T-helper 2 cell (primary cell): ENCODE results near the gene PDGFA.

Experiments
- DNase-seq, 5 experiments: peaks; one replicate each; pipeline versions ENCODE4 v3.0.0 to v3.0.0-alpha.2; 2012 to 2022

Gene PDGFA

DNA sequence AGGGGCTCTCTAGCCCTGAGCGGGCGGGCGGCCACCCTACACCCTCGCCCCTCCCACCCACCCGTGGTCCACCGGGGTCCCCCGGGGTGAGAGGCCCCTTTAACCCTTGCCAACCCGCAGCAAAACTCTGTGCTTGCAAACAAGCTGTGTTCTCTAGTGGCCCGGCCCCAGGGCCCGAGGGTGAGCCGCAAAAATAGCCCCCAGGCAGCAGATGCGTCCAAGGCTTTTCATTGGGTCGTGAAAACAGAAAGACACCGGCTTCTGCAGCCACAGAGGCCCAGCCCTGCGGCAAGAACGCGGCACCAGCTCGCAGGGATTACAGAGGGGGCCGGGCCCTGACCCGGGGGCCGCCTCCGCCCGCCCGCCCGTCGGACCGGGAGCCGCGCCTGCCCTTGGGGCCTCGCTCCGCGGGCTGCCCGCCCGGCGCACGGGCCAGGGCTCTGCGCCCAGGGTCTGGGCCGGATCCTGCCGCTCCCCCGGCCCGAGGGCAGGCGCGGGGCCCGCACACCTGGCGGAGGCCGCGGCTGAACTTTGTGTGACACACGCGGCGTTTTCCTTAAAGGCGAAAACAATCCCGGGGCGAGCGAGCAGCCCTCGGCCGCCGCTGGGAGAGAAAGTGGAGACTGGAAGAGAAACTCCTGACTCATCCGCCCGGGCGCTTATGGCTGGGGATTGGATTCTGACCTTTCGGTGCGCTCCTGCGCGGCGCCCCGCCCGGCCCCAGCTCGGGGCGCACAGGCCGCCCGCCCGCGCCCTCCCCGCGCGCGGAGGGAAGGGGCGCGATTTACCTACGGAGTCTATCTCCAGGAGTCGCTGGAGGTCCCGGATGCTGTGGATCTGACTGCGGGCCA lies 2.8 kb downstream of the PDGFA start:
- no peak for DNase-seq

- no peak for DNase-seq
These were observed 3.4 kb downstream of the PDGFA start for GRCh38 chr7:516216-516605.

DNA sequence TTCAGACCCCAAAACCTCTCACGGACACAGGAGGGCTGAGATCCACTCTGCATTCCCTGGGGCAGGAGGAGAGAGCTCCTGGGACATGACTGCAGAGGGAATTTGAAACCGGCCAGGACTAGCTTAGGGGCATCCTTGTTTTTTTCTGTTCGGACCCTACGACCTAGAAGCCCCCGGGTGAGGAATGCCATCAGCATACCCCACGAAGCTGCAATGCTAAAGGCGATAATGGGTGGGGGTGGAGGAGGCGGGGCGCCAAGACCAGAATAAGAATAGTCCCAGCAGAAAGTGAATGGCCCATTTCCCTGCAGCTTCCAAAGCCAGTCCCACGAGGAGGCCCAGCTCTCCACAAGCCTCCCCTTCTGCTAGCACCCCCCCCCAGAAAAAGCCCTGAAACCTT lies 4.0 kb downstream of the PDGFA start:
- DNase-seq = no peak

DNA sequence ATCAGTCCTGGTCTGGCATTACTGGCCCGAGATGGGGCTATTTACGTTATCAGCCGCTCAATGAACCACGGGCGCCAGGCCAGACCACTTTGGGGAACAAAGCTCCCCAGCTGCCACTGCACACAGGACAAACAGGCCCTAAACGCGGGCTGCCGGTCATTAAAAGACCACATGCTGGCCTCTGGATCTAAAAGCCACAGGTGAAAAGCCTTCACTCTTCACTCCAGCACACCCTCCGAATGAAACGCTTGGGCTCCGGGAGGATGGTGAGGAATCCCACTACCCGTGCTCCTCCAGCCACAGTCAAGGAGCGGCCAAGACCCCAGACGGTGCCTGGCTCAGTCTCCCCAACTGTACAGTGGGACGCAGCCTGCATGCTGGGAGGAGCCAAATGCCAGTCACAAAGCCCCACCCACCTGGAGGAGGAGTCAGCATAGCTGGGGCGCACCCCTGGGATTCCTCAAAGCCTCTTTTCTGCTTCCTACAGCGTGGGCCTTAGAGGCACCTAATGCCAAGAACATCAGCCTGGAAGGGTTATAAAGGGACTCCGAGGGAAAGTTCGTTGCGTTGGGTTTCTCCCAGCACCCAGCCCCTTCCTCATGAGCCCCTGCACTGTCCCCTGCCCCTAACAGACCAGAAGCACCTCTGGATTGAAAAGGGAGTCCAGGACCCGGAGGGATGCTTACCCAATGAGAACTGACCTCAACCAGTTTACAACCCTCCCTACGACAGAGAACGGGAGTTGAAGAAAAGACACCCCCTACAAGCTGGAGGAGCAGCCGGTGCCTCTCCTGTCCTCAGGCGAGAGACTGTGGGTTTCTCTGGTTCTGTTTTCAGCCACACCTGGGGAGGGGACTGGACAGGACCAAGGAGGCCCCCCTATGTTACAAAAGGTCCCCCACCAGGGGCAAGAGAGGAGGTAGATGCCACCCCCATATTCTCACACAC lies 4.7 kb downstream of the PDGFA start:
- DNase-seq = no peak

DNA sequence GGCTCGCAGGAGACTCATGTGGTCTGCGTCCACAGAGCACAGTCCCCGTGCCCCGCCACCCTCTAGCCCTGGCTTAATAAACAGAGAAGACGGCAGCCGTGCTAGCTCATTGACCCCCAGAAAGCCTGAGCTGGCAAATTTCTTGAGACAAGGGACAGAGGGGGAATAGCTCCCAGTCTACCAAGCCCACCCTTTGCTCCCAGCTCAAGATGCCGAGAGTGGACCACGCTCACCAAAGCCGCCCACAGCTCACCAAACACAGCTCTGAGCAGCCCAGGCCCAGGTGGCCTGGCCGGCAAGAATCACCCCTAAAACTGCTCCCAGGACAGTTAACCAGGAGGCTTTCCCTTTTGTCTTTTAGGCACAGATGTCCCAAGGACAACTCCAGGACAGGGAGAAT lies 5.4 kb downstream of the PDGFA start:
- no peak for DNase-seq

- DNase-seq = no peak
These were observed 6.0 kb downstream of the PDGFA start for GRCh38 chr7:513521-514166.

- no peak for DNase-seq
These were observed 6.9 kb downstream of the PDGFA start for GRCh38 chr7:512541-513311.

DNA sequence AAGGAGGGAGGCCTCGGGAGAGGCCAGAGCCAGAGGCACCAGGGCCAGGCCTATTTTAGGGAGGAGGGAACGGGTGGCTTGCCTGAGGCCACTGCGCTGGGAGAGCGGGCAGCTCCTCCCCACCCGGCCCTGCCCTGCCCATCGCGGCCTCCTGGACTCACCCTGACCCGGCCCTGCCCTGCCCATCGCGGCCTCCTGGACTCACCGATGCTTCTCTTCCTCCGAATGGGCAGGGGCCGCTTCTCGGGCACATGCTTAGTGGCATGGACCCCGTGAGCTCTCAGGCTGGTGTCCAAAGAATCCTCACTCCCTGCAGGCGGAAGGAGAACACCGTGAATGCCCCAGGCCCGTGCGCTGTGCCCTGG lies 7.5 kb downstream of the PDGFA start:
- DNase-seq = no peak

- DNase-seq = no peak
These were observed 8.0 kb downstream of the PDGFA start for GRCh38 chr7:511476-512145.

- DNase-seq = no peak
These were observed 8.8 kb downstream of the PDGFA start for GRCh38 chr7:510782-511281.

DNA sequence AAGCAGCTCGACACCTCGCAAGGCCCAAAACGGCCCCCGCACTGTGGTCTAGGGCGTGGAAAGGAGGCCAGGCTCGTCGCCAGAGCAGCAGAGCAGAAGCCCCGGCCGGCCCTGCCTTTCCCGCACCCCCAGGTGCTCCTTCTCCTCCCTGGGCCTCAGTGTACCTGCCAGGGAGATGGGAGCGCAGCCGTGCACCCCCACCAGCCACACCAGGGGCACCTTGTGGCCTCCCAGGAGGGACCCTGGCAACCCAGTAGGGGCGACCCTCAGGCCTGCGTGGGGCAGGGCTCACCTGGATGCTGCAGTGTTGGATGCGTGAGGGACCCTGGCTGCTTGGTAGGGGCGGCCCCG lies 9.5 kb downstream of the PDGFA start:
- no peak for DNase-seq

- DNase-seq = no peak
These were observed 10.1 kb downstream of the PDGFA start for GRCh38 chr7:509426-510130.

- DNase-seq = no peak
These were observed 11.0 kb downstream of the PDGFA start for GRCh38 chr7:508461-509170.

DNA sequence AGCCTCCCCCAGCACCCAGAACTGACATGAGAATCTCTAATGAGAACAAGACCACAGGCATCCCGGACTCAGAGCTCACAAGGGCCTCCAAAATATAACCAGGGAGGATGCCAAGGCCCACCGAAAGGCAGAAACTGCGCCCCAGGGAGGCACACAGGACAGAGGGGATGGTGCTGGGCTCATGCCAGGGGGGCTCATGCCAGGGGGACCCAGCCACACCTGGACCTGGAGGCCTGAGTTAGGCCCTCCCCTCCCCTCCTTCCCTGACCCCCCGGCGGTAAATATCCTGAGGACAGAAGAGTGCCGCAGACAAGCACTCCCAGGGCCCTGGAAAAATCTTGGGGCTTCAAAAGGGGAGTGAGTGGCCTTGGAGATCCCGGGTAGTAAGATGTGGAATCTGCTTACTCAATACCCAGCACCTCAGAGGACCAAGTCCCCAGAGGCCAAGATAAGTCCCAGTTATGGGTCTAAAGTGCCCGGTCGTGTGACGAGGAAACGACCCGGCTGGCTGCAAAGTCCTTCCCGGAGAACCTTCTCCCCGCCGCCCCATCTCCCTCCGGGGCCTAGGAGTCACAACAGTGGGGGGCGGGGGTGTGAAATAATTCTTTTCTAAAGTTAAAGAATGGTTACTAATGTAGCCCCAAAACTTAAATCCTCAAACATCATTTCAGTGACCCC lies 11.9 kb downstream of the PDGFA start:
- no peak for DNase-seq

GRCh38 chr7:506921-507622 lies 12.6 kb downstream of the PDGFA start:
- DNase-seq = no peak

DNA sequence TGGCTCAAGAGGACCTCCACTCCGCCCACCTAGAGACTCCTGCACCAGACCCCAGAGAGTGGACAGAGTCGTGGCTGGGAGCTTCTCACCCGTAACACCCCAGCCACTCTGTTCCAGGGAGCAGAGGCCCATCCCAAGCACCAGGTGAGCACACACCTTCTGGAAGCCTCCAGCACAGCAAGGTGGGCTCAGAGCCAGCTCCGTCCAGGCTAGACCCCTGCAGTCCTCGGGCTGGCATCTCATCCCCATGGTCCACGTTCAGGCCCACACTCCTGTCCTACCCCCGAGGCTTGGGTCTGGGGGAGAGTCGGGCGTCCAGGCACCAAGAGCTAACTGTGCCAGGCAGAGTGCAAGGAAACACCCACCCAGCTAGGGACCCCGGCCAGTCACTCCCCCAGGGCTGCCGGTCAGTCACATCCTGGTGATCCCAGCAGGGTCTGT lies 13.2 kb downstream of the PDGFA start:
- DNase-seq = no peak

DNA sequence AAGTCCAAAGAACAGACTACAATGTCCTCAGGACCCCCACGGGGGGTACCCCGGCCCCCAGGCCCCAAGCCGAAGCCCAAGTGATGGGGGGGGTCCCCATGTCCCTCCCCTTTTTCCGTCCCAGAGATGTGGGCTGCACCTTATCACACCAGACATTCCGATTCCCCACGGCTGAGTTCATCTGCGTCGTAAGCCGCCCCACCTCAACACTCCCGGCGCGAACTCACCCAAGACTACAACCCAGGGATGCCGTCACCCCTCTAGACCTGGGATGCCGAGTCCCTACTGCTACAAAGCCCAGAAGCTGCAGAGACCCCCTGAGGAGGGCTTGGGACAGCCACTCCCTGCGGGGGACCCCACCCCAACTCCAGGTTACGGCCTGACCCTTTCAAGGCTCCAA lies 14.5 kb downstream of the PDGFA start:
- DNase-seq = no peak

- DNase-seq = no peak
These were observed 15.2 kb downstream of the PDGFA start for GRCh38 chr7:504221-505111.
